ENCODE measurements around the gene SUPT16H. TPM values are rescaled to one million over a fixed set of nuclear protein-coding genes. Genes with fewer than 3 reads are reported as not detected.
"Not testable (repeated sequence)": the region's sequence is repeated elsewhere in the genome, so short reads cannot be mapped to it uniquely, and the experiment has no call there.

SUPT16H gene
- total RNA-seq, 1 donor from 2014 or later, result 199 TPM

DNA sequence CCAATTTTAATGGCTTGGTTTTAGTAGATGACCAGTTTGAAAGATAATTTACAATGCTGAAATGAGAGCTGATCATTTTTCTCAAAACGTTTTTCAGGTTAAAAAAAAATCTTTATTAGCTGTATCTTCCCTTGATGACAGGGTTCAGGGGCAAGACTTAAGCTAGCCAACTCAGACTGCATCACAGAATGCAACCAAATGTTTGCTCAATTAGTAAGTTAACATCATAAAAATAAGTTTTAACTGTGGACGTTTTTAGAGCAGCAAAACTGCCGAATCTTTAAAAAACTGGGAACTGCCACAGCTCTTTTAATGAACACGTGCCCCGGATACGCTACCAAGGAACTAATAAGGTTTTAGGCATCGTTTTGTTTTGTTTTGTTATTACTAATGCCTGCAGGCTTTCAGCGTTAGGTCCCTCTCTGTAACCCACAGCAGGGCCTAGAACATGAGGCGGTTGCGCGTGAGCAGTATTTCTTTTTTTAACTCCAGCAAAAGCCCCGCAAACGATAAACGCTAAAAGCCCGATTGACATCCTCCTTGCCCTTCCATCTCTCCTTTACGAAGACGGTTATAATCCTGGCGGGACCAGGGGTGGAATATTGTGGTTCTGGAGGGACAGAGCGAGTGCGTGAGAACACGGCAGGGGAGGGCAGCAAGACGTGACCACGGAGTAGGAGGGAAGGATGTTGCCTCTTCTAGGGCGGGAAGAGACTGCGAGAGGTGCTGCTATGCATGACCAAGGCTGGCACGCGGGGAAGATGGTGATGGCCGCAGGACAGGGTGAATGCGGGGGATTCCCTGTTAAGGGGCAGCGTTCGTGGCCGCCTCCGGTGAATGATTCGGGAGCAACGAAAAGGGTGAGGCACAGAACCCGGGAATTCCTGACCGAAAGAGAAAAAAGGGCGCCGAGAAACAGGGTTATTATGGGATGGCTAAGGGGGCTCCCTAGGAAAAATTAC is 652 bp downstream of the SUPT16H start:
- H3K4me3 Mint-ChIP-seq, result peak overlapping the region; percentile 98
- DNase-seq (ENCODE audit: low read depth, low spot score), result peak; percentile 26
- peak overlapping the region; percentile 100 for H3K27ac Mint-ChIP-seq (ENCODE audit: unreplicated experiment)
- peaks cover 8% of the 10 kb centered on the region for H3K36me3 Mint-ChIP-seq (ENCODE audit: low read depth)
- TF ChIP-seq, protein P1, sequence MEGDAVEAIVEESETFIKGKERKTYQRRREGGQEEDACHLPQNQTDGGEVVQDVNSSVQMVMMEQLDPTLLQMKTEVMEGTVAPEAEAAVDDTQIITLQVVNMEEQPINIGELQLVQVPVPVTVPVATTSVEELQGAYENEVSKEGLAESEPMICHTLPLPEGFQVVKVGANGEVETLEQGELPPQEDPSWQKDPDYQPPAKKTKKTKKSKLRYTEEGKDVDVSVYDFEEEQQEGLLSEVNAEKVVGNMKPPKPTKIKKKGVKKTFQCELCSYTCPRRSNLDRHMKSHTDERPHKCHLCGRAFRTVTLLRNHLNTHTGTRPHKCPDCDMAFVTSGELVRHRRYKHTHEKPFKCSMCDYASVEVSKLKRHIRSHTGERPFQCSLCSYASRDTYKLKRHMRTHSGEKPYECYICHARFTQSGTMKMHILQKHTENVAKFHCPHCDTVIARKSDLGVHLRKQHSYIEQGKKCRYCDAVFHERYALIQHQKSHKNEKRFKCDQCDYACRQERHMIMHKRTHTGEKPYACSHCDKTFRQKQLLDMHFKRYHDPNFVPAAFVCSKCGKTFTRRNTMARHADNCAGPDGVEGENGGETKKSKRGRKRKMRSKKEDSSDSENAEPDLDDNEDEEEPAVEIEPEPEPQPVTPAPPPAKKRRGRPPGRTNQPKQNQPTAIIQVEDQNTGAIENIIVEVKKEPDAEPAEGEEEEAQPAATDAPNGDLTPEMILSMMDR (conservative IDR thresholded peaks at IDR 0.05), result no peak
- H3K27me3 Mint-ChIP-seq (ENCODE audit: low read depth), result peaks cover 2% of the 10 kb centered on the region
- H3K4me1 Mint-ChIP-seq, result peaks cover 32% of the 10 kb centered on the region
- no peaks in the 10 kb centered on the region for H3K9me3 Mint-ChIP-seq

DNA sequence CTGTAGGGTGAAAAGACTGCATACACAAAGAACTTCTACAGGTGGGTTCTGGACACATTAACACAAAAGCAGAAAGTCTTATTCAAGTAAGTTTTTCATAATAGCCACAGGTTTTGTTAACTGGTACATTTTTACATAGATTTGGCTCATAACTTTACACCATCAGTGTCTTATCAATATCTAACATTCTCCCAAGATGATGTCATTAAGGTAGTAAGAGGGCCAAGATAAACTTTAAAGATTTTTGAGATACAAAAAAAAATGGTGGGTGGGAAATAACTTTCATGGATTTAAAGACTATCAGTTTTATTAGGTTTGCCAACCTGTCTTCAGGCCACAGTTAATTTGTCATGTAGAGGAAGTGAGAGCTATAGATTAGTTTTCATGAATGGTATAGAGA is 1.7 kb downstream of the SUPT16H start:
- DNase-seq (ENCODE audit: low read depth, low spot score), result no peak
- TF ChIP-seq, protein P1 (conservative IDR thresholded peaks at IDR 0.05), result no peak
- Mint-ChIP-seq H3K36me3 (ENCODE audit: low read depth) (peaks cover 8% of the 10 kb centered on the region), H3K4me1 (peaks cover 37% of the 10 kb centered on the region), H3K4me3 (peak overlapping the region; percentile 98), H3K27me3 (ENCODE audit: low read depth) (peaks cover 2% of the 10 kb centered on the region), H3K27ac (ENCODE audit: unreplicated experiment) (no peak overlapping the region), H3K9me3 (no peaks in the 10 kb centered on the region)

DNA sequence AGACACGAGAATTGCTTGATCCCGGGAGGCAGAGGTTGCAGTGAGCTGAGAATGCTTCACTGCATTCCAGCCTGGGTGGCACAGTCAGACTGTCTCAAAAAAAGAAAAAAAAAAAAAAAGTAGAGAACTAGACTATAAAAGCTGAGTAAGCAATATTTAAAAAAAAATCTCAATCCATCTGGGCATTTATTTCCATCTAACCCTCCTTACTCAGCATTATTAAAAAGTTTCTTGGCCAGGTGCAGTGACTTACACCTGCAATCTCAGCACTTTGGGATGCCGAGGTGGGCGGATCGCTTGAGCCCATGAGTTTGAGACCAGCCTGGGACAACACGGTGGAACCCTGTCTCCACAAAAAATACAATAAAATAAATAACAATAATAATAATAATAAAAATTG is 4.5 kb downstream of the SUPT16H start:
- TF ChIP-seq, protein P1 (conservative IDR thresholded peaks at IDR 0.05), result no peak
- DNase-seq (ENCODE audit: low read depth, low spot score), result no peak
- Mint-ChIP-seq H3K36me3 (ENCODE audit: low read depth) (peaks cover 7% of the 10 kb centered on the region), H3K4me1 (peaks cover 29% of the 10 kb centered on the region), H3K4me3 (peak overlapping the region; percentile 31), H3K27ac (ENCODE audit: unreplicated experiment) (no peak overlapping the region), H3K9me3 (no peaks in the 10 kb centered on the region), H3K27me3 (ENCODE audit: low read depth) (peaks cover 2% of the 10 kb centered on the region)

DNA sequence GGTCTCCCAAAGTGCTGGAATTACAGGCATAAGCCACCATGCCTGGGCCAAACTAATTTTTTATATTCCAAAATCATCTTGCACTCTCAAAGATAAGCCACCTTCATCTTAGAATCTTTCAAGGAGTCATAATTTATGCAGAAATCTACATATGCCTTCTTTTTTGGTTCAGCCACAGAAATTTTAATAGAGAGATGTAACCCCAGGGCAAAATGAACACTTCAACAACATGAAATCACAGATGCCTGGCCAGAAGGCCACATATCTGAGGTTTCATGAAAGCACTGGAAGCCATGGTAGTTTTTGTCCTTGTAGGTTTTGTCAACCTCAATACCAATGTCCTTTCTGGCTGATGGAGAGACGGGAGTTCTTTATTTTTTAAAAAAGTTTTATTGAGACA is 9.8 kb downstream of the SUPT16H start:
- TF ChIP-seq, protein P1 (conservative IDR thresholded peaks at IDR 0.05), result no peak
- H3K4me1 Mint-ChIP-seq, result peaks cover 6% of the 10 kb centered on the region
- no peak overlapping the region for H3K4me3 Mint-ChIP-seq
- no peaks in the 10 kb centered on the region for H3K27me3 Mint-ChIP-seq (ENCODE audit: low read depth)
- no peaks in the 10 kb centered on the region for H3K9me3 Mint-ChIP-seq
- no peak for DNase-seq (ENCODE audit: low read depth, low spot score)
- H3K27ac Mint-ChIP-seq (ENCODE audit: unreplicated experiment), result no peak overlapping the region
- H3K36me3 Mint-ChIP-seq (ENCODE audit: low read depth), result peaks cover 18% of the 10 kb centered on the region

DNA sequence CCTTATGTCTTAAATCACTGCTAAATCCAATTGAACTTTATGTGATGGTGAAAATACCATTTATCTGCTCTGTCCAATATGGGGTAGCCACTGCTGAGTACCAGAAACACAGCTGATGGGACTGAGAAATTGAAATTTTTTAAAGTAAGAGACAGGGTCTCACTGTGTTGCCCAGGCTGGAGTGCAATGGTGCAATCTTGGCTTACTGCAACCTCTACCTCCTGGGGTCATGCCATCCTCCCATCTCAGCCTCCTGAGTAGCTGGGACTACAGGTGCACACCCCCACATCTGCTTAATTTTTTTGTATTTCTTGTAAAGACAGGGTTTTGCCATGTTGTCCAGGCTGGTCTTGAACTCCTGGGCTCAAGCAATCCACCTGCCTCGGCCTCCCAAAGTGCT is 11.0 kb downstream of the SUPT16H start:
- DNase-seq (ENCODE audit: low read depth, low spot score); H3K4me1 Mint-ChIP-seq; H3K27me3 Mint-ChIP-seq (ENCODE audit: low read depth); H3K9me3 Mint-ChIP-seq; H3K27ac Mint-ChIP-seq (ENCODE audit: unreplicated experiment); H3K4me3 Mint-ChIP-seq: not testable (repeated sequence)
- H3K36me3 Mint-ChIP-seq (ENCODE audit: low read depth), result peaks cover 24% of the 10 kb centered on the region

All from neural crest cell (in vitro differentiated cells).